Naive thymus-derived CD4-positive, alpha-beta T cell (primary cell): Measurements from ENCODE around the gene TMEM214. TPM values are rescaled to one million over a fixed set of nuclear protein-coding genes. Genes with fewer than 3 reads are reported as not detected.

Source experiments
- ATAC-seq: fragments of 150-1000 bp; cut with Tn5 transposase; 2 replicates; pipeline ENCODE4 v1.10.0; 2021; ENCODE audit warnings: mild to moderate bottlenecking, moderate library complexity
- CTCF ChIA-PET: fragments of 350-600 bp; sonication (Branson Sonifier 250); formaldehyde crosslinking; loops from one replicate; lab custom pipeline; 2021; ENCODE audit warnings: antibody characterized with exemption; lab: Charles Lee
- POLR2A ChIA-PET: fragments of 350-600 bp; sonication (Branson Sonifier 250); formaldehyde crosslinking; loops from one replicate; lab custom pipeline; 2021; ENCODE audit warnings: antibody characterized with exemption, inconsistent platforms; lab: Charles Lee
- DNase-seq, 9 donors: peaks; one replicate each; pipeline versions ENCODE4 v3.0.0 to v3.0.0-alpha.2; 2020 to 2022; ENCODE audit warnings: mixed read lengths in 1 of 9
- H3K27ac ChIP-seq: one replicate; pipeline ENCODE4 v1.7.0; 2013; ENCODE audit warnings: mild to moderate bottlenecking, low read depth, low read length, moderate library complexity
- H3K27me3 ChIP-seq, 2 donors: one replicate each; pipeline ENCODE4 v1.7.0; 2013; ENCODE audit warnings: low read length in 2 of 2, mild to moderate bottlenecking in 2 of 2, moderate library complexity in 2 of 2; ENCODE audit not compliant: control insufficient read depth in 2 of 2, insufficient read depth in 2 of 2
- H3K36me3 ChIP-seq, 3 experiments: 1 replicate in 2 of 3; 2 replicates in 1 of 3; pipeline ENCODE4 v1.7.0; 2013; ENCODE audit warnings: low read length in 3 of 3, mild to moderate bottlenecking in 3 of 3, moderate library complexity in 1 of 3; ENCODE audit not compliant: insufficient read depth in 3 of 3, control insufficient read depth in 2 of 3
- H3K4me1 ChIP-seq, 2 donors: one replicate each; pipeline ENCODE4 v1.7.0; 2013; ENCODE audit warnings: low read length in 2 of 2, mild to moderate bottlenecking in 2 of 2, moderate library complexity in 1 of 2; ENCODE audit not compliant: control insufficient read depth in 2 of 2, insufficient read depth in 2 of 2
- H3K4me3 ChIP-seq: 2 replicates; pipeline ENCODE4 v1.7.0; 2013; ENCODE audit warnings: mild to moderate bottlenecking, low read length
- H3K9me3 ChIP-seq, 3 experiments: 1 replicate in 2 of 3; 2 replicates in 1 of 3; pipeline ENCODE4 v1.7.0; 2013; ENCODE audit warnings: low read length in 3 of 3; ENCODE audit not compliant: control insufficient read depth in 2 of 3
- H3K27ac Mint-ChIP-seq, 9 donors: one replicate each; pipeline ENCODE4 v1.8.0; 2020 to 2022; ENCODE audit warnings: mixed read lengths in 9 of 9, mild to moderate bottlenecking in 8 of 9, moderate library complexity in 5 of 9, inconsistent platforms in 2 of 9
- H3K27me3 Mint-ChIP-seq, 5 donors: one replicate each; pipeline ENCODE4 v1.8.0; 2021 to 2022; ENCODE audit warnings: mixed read lengths in 5 of 5, mild to moderate bottlenecking in 1 of 5
- H3K36me3 Mint-ChIP-seq, 5 donors: one replicate each; pipeline ENCODE4 v1.8.0; 2020 to 2022; ENCODE audit warnings: mixed read lengths in 5 of 5, mild to moderate bottlenecking in 3 of 5, inconsistent platforms in 1 of 5
- H3K4me1 Mint-ChIP-seq, 7 donors: one replicate each; pipeline ENCODE4 v1.8.0; 2020 to 2022; ENCODE audit warnings: mixed read lengths in 7 of 7, mild to moderate bottlenecking in 3 of 7, inconsistent platforms in 1 of 7
- H3K4me3 Mint-ChIP-seq, 10 donors: one replicate each; pipeline ENCODE4 v1.8.0; 2020 to 2022; ENCODE audit warnings: mild to moderate bottlenecking in 10 of 10, mixed read lengths in 10 of 10, moderate library complexity in 6 of 10, inconsistent platforms in 2 of 10
- H3K9me3 Mint-ChIP-seq, 11 donors: one replicate each; pipeline ENCODE4 v1.8.0; 2020 to 2022; ENCODE audit warnings: mixed read lengths in 11 of 11, mild to moderate bottlenecking in 4 of 11, inconsistent platforms in 1 of 11, moderate library complexity in 1 of 11
- intact Hi-C, 2 donors: fragments of 100-400 bp; cut with micrococcal nuclease; formaldehyde crosslinking; loops; one replicate each; pipeline ENCODE4 v1.15.1; 2023
- polyA plus RNA-seq, 2 donors: library from polyadenylated mRNA; unstranded; fragments of 300-500 nt; fragmentation: Illumina TruSeq; gene quantifications; one replicate each; pipeline ENCODE4 v1.2.3, GENCODE V29; 2021
- total RNA-seq, 6 experiments: library from RNA in 5 of 6; stranded (reverse) in 5 of 6; gene quantifications; 1 replicate in 5 of 6; 2 replicates in 1 of 6; pipeline ENCODE4 v1.2.3 and lab custom pipeline; 2021 to 2026

TMEM214 gene
- total and polyA plus RNA-seq, 7 experiments from 2014 or later = 18.6 to 114 (median 41.7) TPM

DNA sequence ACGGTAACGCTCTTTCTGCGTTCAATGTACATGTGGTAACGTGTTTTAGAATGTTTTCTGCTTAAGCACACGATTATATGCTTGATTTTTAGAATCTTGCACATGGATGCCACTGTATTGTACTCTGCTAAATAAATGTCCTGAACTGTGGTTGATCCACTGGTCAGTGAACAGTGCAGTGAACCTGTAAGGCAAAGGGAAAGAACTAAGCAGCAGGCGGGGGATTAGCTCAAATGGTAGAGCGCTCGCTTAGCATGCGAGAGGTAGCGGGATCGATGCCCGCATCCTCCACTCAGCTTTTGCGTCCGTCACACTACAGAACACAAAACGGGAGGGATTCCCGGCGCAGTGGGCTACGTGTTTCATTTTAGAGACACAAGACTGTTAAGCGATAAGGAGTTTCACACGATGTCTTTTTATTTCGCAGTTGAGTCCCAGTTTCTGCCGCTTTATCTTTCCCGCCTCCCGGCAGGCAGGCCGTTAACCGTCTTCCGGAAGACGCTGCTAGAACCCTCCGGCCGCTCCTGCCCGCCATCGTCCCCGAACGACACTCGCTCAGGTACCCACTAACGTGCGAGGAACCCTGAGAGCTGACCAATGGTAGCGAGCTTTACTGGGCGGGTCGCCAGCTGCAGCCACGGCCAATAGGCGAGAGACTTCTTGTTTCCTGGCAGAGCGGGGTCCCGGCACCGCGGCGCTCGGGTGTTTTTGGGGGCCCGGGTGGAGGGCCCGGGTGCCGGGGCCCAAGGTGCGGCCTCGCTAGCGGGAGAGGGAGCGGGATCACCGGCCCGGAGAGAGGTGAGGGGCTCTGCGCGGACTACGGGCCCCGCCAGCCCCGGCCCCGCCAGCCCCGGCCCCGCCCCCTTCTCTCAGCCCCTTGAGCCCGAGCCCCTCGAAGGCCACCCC lies 18.5 kb downstream of the TMEM214 start, which contains the start of gene AGBL5:
AGBL5 (plus strand) TSS at position 673 of the 906 bp plus-strand sequence. CDS start 1,291 bp downstream, outside the sequence.
- intact Hi-C loops = loop anchor here (1.0 to 5.0 kb wide), 19 partner anchors 19 to 1342 kb away; partner anchors contain the start of genes ATRAID (in 2 of the 2), EIF2B4 (in 2 of the 2), KHK (in 2 of the 2) and OST4 (in 2 of the 2)
- CTCF ChIA-PET = interaction anchor here (0.6 to 1.6 kb wide), 14 partner anchors 12 to 345 kb away, joined by 3 to 6 read pairs (median 4); partner anchors contain the start of genes ABHD1, KHK and OST4
- DNase-seq (peak; percentile 92 to 97 (median 96)), ATAC-seq (peak; percentile 88)
- Mint-ChIP-seq H3K27me3 (peaks cover 0 to 8% (median 4%) of the 10 kb centered on the region in 5 donors), H3K36me3 (peaks cover 0 to 15% (median 12%) of the 10 kb centered on the region in 5 donors), H3K9me3 (peaks cover 0 to 15% (median 0%) of the 10 kb centered on the region in 11 donors), H3K27ac (peak within 1 kb of the TSS; percentile 96 to 100 (median 100)), H3K4me1 (peaks cover 10 to 34% (median 19%) of the 10 kb centered on the region in 7 donors), H3K4me3 (peak within 1 kb of the TSS; percentile 86 to 100 (median 99))
- H3K27ac ChIP-seq = peak within 1 kb of the TSS; percentile 84
- H3K27me3 ChIP-seq = no peaks in the 10 kb centered on the region
- H3K36me3 ChIP-seq = peaks cover 4 to 21% (median 12%) of the 10 kb centered on the region in 3 experiments
- peak within 1 kb of the TSS; percentile 99 for H3K4me3 ChIP-seq
- no peaks in the 10 kb centered on the region for H3K9me3 ChIP-seq
- H3K4me1 ChIP-seq = peaks cover 8 to 15% of the 10 kb centered on the region in 2 donors
- POLR2A ChIA-PET = interaction anchor here (0.6 to 10.4 kb wide), 25 partner anchors 8 to 1640 kb away, joined by 3 to 216 read pairs (median 5); partner anchors contain the start of genes ATRAID, KHK, MPV17 and NRBP1

GRCh38 chr2:27051902-27052645 lies 19.3 kb downstream of the TMEM214 start:
- Mint-ChIP-seq H3K4me3 (peak overlapping the region; percentile 85 to 100 (median 88)), H3K36me3 (peaks cover 0 to 20% (median 14%) of the 10 kb centered on the region in 5 donors), H3K27me3 (peaks cover 0 to 8% (median 4%) of the 10 kb centered on the region in 5 donors), H3K9me3 (peaks cover 0 to 15% (median 0%) of the 10 kb centered on the region in 11 donors), H3K4me1 (peaks cover 10 to 34% (median 19%) of the 10 kb centered on the region in 7 donors), H3K27ac (peak overlapping the region; percentile 85 to 100 (median 92))
- ATAC-seq = no peak
- Histone ChIP-seq H3K36me3 (peaks cover 4 to 25% (median 13%) of the 10 kb centered on the region in 3 experiments), H3K4me3 (peak overlapping the region; percentile 99), H3K27ac (peak overlapping the region; percentile 84), H3K4me1 (peaks cover 8 to 15% of the 10 kb centered on the region in 2 donors), H3K27me3 (no peaks in the 10 kb centered on the region), H3K9me3 (no peaks in the 10 kb centered on the region)
- POLR2A ChIA-PET = interaction anchor here (0.6 to 10.4 kb wide), 14 partner anchors 7 to 376 kb away, joined by 3 to 216 read pairs (median 6); partner anchors contain the start of genes ATRAID, KHK, NRBP1 and OST4
- intact Hi-C loops = loop anchor here (1.0 to 5.0 kb wide), 16 partner anchors 19 to 1341 kb away; partner anchors contain the start of genes OST4 (in 2 of the 2), ABHD1 (in 1 of the 2), ADGRF3 (in 1 of the 2) and ASXL2 (in 1 of the 2)
- DNase-seq = peak in 1 of 9 donors; percentile 65
- CTCF ChIA-PET = interaction anchor here (0.9 to 1.6 kb wide), 7 partner anchors 17 to 91 kb away, joined by 3 to 6 read pairs (median 4); partner anchors contain the start of genes KHK and OST4

GRCh38 chr2:27053321-27053720 lies 20.6 kb downstream of the TMEM214 start:
- Histone ChIP-seq H3K27me3 (no peaks in the 10 kb centered on the region), H3K4me1 (peaks cover 8 to 15% of the 10 kb centered on the region in 2 donors), H3K36me3 (peaks cover 4 to 25% (median 13%) of the 10 kb centered on the region in 3 experiments), H3K27ac (no peak overlapping the region), H3K9me3 (no peaks in the 10 kb centered on the region), H3K4me3 (no peak overlapping the region)
- peaks cover 0 to 15% (median 0%) of the 10 kb centered on the region in 11 donors for H3K9me3 Mint-ChIP-seq
- H3K27ac Mint-ChIP-seq = peak overlapping the region in 7 of 9 donors; percentile 3 to 100 (median 77)
- POLR2A ChIA-PET = interaction anchor here (1.3 to 10.4 kb wide), 3 partner anchors 17 to 33 kb away, joined by 4 to 216 read pairs (median 106); partner anchors contain the start of genes KHK and OST4
- DNase-seq (no peak), ATAC-seq (no peak)
- peaks cover 0 to 8% (median 4%) of the 10 kb centered on the region in 5 donors for H3K27me3 Mint-ChIP-seq
- peaks cover 0 to 20% (median 12%) of the 10 kb centered on the region in 5 donors for H3K36me3 Mint-ChIP-seq
- H3K4me3 Mint-ChIP-seq = peak overlapping the region in 8 of 10 donors; percentile 16 to 100 (median 68)
- H3K4me1 Mint-ChIP-seq = peaks cover 9 to 32% (median 19%) of the 10 kb centered on the region in 7 donors
- intact Hi-C loops = loop anchor here in 1 of 2 donors (5.0 kb wide), 3 partner anchors 706 to 1176 kb away; partner anchors contain the start of genes ADGRF3, ASXL2, RAB10 and SELENOI
- CTCF ChIA-PET = interaction anchor here (0.6 to 1.4 kb wide), 2 partner anchors 34 to 699 kb away, joined by 3 read pairs; no protein-coding TSS in a partner anchor

DNA sequence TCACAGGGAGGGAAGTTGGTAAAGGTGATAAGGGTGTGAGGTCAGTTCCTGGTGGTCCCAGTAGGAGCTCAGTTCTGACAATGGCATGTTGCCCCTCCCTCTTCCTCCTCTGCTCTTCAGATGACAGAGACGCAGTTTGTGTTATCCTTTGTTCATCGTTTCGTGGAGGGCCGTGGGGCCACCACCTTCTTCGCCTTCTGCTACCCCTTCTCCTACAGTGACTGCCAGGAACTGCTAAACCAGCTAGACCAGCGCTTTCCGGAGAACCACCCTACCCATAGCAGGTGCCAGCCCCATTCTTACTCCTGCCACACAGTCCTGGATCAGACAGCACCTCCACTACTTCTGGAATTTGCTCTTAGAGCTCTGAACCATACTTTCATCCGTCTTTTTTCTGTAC lies 21.0 kb downstream of the TMEM214 start:
- H3K4me1 Mint-ChIP-seq = peaks cover 9 to 32% (median 19%) of the 10 kb centered on the region in 7 donors
- POLR2A ChIA-PET = interaction anchor here (1.3 to 10.4 kb wide), 3 partner anchors 17 to 33 kb away, joined by 4 to 216 read pairs (median 106); partner anchors contain the start of genes KHK and OST4
- Histone ChIP-seq H3K9me3 (no peaks in the 10 kb centered on the region), H3K36me3 (peaks cover 4 to 25% (median 13%) of the 10 kb centered on the region in 3 experiments), H3K4me3 (no peak overlapping the region), H3K27ac (no peak overlapping the region), H3K4me1 (peaks cover 8 to 15% of the 10 kb centered on the region in 2 donors), H3K27me3 (no peaks in the 10 kb centered on the region)
- H3K27me3 Mint-ChIP-seq = peaks cover 0 to 8% (median 4%) of the 10 kb centered on the region in 5 donors
- peak overlapping the region in 5 of 9 donors; percentile 5 to 49 (median 20) for H3K27ac Mint-ChIP-seq
- peaks cover 0 to 15% (median 0%) of the 10 kb centered on the region in 11 donors for H3K9me3 Mint-ChIP-seq
- peak overlapping the region in 2 of 10 donors; percentile 0 to 19 for H3K4me3 Mint-ChIP-seq
- ATAC-seq (no peak), DNase-seq (no peak)
- H3K36me3 Mint-ChIP-seq = peaks cover 0 to 25% (median 12%) of the 10 kb centered on the region in 5 donors
- CTCF ChIA-PET = interaction anchor here (0.6 to 1.4 kb wide), 2 partner anchors 34 to 699 kb away, joined by 3 read pairs; no protein-coding TSS in a partner anchor
- intact Hi-C loops = loop anchor here in 1 of 2 donors (5.0 kb wide), 3 partner anchors 706 to 1176 kb away; partner anchors contain the start of genes ADGRF3, ASXL2, RAB10 and SELENOI

DNA sequence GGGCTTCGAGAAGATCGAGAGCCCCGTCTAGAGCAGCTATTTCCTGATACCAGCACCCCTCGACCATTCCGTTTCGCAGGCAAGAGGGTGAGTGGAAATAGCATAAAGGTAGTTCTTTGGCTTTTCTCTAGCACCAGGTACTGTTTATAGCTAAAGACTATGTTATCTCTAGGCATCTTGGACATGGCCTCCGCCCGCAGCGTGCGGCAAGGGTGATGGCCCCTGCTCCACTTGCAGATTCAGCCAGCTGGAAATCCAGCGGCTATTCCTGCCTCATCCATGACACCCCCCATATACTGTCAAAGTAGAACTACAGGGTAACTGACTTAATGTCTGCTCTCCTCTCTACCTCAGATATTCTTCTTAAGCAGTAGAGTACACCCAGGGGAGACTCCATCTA lies 22.0 kb downstream of the TMEM214 start:
- Histone ChIP-seq H3K9me3 (no peaks in the 10 kb centered on the region), H3K36me3 (peaks cover 4 to 31% (median 13%) of the 10 kb centered on the region in 3 experiments), H3K27ac (no peak overlapping the region), H3K27me3 (no peaks in the 10 kb centered on the region), H3K4me1 (peaks cover 4 to 8% of the 10 kb centered on the region in 2 donors), H3K4me3 (no peak overlapping the region)
- Mint-ChIP-seq H3K36me3 (peaks cover 0 to 31% (median 14%) of the 10 kb centered on the region in 5 donors), H3K27ac (peak overlapping the region in 2 of 9 donors; percentile 51 to 69), H3K4me3 (no peak overlapping the region), H3K9me3 (peaks cover 0 to 15% (median 0%) of the 10 kb centered on the region in 11 donors), H3K4me1 (peaks cover 4 to 26% (median 17%) of the 10 kb centered on the region in 7 donors), H3K27me3 (peaks cover 0 to 8% (median 4%) of the 10 kb centered on the region in 5 donors)
- DNase-seq (no peak), ATAC-seq (no peak)
- ChIA-PET POLR2A (interaction anchor here (1.0 to 10.4 kb wide), 4 partner anchors 16 to 32 kb away, joined by 3 to 216 read pairs (median 55); partner anchors contain the start of genes KHK and OST4), CTCF (interaction anchor here (0.7 to 1.5 kb wide), 3 partner anchors 12 to 42 kb away, joined by 3 read pairs; partner anchors contain the start of gene OST4)
- intact Hi-C loops = loop anchor here in 1 of 2 donors (5.0 kb wide), 3 partner anchors 707 to 1177 kb away; partner anchors contain the start of genes ADGRF3, ASXL2, RAB10 and SELENOI
